Astrocyte of the spinal cord (primary cell): ENCODE data around the gene ATF4.
A peak's percentile ranks its signal among the peaks of the same experiment; 100 is the strongest.

ENCODE experiments used
- DNase-seq: peaks from one replicate; pipeline ENCODE4 v3.0.0; 2011; ENCODE audit warnings: low read depth, low spot score
- H3K4me3 ChIP-seq: 2 replicates; pipeline ENCODE4 v1.5.1; 2011; ENCODE audit warnings: low read depth, mild to moderate bottlenecking, low read length, moderate library complexity
- CTCF ChIP-seq: IDR thresholded peaks from 2 replicates; pipeline ENCODE4 v1.5.1; 2012; ENCODE audit warnings: low read depth, mild to moderate bottlenecking, low read length, inconsistent platforms
- in situ Hi-C: cut with HindIII; loops from 2 replicates; pipeline ENCODE4 v1.10.0; 2017; ENCODE audit warnings: low sequenced_read_pairs

The ATF4 gene

GRCh38 chr22:39489094-39490068, 31.0 kb upstream of the ATF4 start:
- TF ChIP-seq CTCF: no peak
- in situ Hi-C loops: no loop called here
- no peak overlapping the region for H3K4me3 ChIP-seq
- DNase-seq: no peak

- in situ Hi-C loops: no loop called here
- no peak for TF ChIP-seq CTCF
- no peak overlapping the region for H3K4me3 ChIP-seq
- DNase-seq: peak; percentile 62
Observed at GRCh38 chr22:39490135-39490798, 30.1 kb upstream of the ATF4 start.

GRCh38 chr22:39490966-39491680, 29.2 kb upstream of the ATF4 start:
- in situ Hi-C loops: no loop called here
- TF ChIP-seq CTCF: no peak
- no peak overlapping the region for H3K4me3 ChIP-seq
- no peak for DNase-seq

- DNase-seq: no peak
- no peak overlapping the region for H3K4me3 ChIP-seq
- in situ Hi-C loops: no loop called here
- no peak for TF ChIP-seq CTCF
Observed at GRCh38 chr22:39491696-39492095, 28.7 kb upstream of the ATF4 start.

- no peak overlapping the region for H3K4me3 ChIP-seq
- in situ Hi-C loops: no loop called here
- TF ChIP-seq CTCF: no peak
- DNase-seq: no peak
Observed at GRCh38 chr22:39492186-39492585, 28.2 kb upstream of the ATF4 start.

- TF ChIP-seq CTCF: no peak
- in situ Hi-C loops: no loop called here
- no peak overlapping the region for H3K4me3 ChIP-seq
- DNase-seq: peak; percentile 51
Observed at GRCh38 chr22:39493759-39494158, 26.6 kb upstream of the ATF4 start.
